ENCODE results near the gene C18orf32. TPM values are rescaled to one million over a fixed set of nuclear protein-coding genes. Genes with fewer than 3 reads are reported as not detected.

C18orf32 gene
- total RNA-seq, 2 donors from 2014 or later = 43.0 to 63.6 TPM

GRCh38 chr18:49491534-49491856 is 4.5 kb upstream of the C18orf32 start:
- H3K27me3 ChIP-seq = no peaks in the 10 kb centered on the region
- H3K4me3 ChIP-seq = peak overlapping the region; percentile 92
- peaks cover 5% of the 10 kb centered on the region for H3K4me1 ChIP-seq
- peak overlapping the region; percentile 90 for H3K27ac ChIP-seq
- no peak for DNase-seq
- intact Hi-C loops (cut with DNase I) = no loop called here
- no peaks in the 10 kb centered on the region for H3K9me3 ChIP-seq
- H3K9ac ChIP-seq (ENCODE audit: low read depth in 2 of 2, low read length in 2 of 2) = peak overlapping the region; percentile 97 to 98
- TF ChIP-seq, protein P1, sequence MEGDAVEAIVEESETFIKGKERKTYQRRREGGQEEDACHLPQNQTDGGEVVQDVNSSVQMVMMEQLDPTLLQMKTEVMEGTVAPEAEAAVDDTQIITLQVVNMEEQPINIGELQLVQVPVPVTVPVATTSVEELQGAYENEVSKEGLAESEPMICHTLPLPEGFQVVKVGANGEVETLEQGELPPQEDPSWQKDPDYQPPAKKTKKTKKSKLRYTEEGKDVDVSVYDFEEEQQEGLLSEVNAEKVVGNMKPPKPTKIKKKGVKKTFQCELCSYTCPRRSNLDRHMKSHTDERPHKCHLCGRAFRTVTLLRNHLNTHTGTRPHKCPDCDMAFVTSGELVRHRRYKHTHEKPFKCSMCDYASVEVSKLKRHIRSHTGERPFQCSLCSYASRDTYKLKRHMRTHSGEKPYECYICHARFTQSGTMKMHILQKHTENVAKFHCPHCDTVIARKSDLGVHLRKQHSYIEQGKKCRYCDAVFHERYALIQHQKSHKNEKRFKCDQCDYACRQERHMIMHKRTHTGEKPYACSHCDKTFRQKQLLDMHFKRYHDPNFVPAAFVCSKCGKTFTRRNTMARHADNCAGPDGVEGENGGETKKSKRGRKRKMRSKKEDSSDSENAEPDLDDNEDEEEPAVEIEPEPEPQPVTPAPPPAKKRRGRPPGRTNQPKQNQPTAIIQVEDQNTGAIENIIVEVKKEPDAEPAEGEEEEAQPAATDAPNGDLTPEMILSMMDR (IDR thresholded peaks at IDR 0.05) = no peak
- no peaks in the 10 kb centered on the region for H3K36me3 ChIP-seq

DNA sequence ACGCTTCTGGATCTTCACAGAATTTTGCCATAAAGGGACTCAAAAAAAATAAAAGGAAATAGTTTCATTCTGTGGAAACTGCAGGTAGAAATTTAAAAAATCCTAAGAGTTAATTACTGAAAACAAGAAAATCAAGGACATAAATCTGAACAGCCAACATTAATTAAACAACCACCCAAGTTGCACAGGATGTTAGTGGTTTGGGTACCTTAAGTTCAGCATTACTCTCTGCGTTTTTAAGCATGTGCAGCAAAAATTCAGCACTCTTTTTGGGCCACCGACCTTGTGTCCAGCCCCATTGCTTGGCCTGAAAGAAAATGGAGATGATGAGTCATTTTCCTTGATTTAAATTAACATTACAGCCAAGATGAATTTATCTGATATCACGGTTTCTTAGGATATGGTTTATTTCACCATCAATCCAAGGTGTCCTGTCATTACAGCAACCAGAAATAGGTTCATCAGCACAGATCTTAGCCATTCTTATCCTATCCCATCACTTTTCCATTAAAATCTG is 3.3 kb upstream of the C18orf32 start:
- intact Hi-C loops (cut with DNase I) = no loop called here
- no peak overlapping the region for H3K27ac ChIP-seq

DNA sequence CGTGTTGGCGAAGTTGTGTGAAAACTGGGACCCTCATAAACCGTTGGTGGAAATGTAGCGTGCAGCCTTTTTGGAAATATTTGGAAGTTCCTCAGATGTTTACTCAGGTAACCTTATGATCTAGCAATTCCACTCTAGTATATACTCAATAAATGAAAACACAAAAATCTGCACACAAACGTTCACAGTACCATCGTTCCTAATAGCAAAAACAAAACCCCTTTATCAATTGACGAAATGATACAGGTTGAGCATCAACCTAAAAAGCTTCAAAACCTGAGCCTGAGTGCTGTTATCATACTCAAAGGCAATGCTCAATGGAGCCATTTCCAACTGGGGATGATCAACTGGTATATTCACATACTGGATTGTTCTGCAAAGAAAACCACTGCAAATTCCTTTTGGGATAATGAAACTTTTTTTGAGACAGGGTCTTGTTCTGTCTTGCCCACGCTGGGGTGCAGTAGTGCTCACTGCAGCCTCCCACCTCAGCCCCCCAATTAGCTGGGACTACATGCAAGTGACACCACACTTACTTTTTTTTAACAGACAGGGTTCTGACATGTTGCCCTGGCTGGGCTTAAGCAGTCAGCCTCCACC is 777 bp upstream of the C18orf32 start:
- DNase-seq = no peak
- H3K9ac ChIP-seq (ENCODE audit: low read depth in 2 of 2, low read length in 2 of 2) = peak overlapping the region in 1 of 2 donors; percentile 93
- peak overlapping the region; percentile 99 for H3K27ac ChIP-seq
- no peaks in the 10 kb centered on the region for H3K9me3 ChIP-seq
- intact Hi-C loops (cut with DNase I) = no loop called here
- TF ChIP-seq, protein P1 (IDR thresholded peaks at IDR 0.05) = no peak
- H3K27me3 ChIP-seq = no peaks in the 10 kb centered on the region
- H3K4me1 ChIP-seq = peaks cover 12% of the 10 kb centered on the region
- H3K36me3 ChIP-seq = no peaks in the 10 kb centered on the region
- H3K4me3 ChIP-seq = peak overlapping the region; percentile 72

More for the DNA sequence above, 3.3 kb upstream of the C18orf32 start:
- no peak for DNase-seq
- H3K4me3 ChIP-seq = no peak overlapping the region
- no peaks in the 10 kb centered on the region for H3K9me3 ChIP-seq
- no peak overlapping the region for H3K9ac ChIP-seq (ENCODE audit: low read depth in 2 of 2, low read length in 2 of 2)
- TF ChIP-seq, protein P1 (IDR thresholded peaks at IDR 0.05) = no peak
- H3K4me1 ChIP-seq = peaks cover 12% of the 10 kb centered on the region
- no peaks in the 10 kb centered on the region for H3K27me3 ChIP-seq
- H3K36me3 ChIP-seq = no peaks in the 10 kb centered on the region

DNA sequence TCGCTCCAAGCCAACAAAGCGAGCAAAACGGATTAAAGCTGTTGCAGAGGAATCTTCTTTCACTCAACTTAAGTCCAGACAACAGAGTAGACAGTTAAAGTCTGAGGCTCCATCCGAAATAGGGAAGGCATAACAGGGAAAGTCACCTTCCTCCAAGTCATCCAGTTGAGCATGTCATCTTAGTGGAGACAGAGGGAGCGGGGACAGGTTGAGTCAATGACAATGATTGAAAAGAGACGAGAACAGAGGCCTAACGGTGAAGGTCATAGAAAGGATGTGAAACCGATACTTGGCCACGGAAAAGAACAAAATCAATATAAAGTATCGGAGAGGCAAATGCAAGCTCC is 455 bp downstream of the C18orf32 start:
- DNase-seq = no peak
- H3K27ac ChIP-seq = peak overlapping the region; percentile 99
- H3K36me3 ChIP-seq = no peaks in the 10 kb centered on the region
- TF ChIP-seq, protein P1 (IDR thresholded peaks at IDR 0.05) = no peak
- H3K9me3 ChIP-seq = no peaks in the 10 kb centered on the region
- no peaks in the 10 kb centered on the region for H3K27me3 ChIP-seq
- intact Hi-C loops (cut with DNase I) = no loop called here
- H3K9ac ChIP-seq (ENCODE audit: low read depth in 2 of 2, low read length in 2 of 2) = peak overlapping the region; percentile 88 to 93
- H3K4me3 ChIP-seq = peak overlapping the region; percentile 72
- peaks cover 12% of the 10 kb centered on the region for H3K4me1 ChIP-seq

GRCh38 chr18:49486134-49486533 is 900 bp downstream of the C18orf32 start:
- no peak for DNase-seq
- H3K9ac ChIP-seq (ENCODE audit: low read depth in 2 of 2, low read length in 2 of 2) = peak overlapping the region; percentile 88 to 93
- H3K27ac ChIP-seq = peak overlapping the region; percentile 99
- H3K36me3 ChIP-seq = no peaks in the 10 kb centered on the region
- H3K4me1 ChIP-seq = peaks cover 9% of the 10 kb centered on the region
- H3K27me3 ChIP-seq = no peaks in the 10 kb centered on the region
- intact Hi-C loops (cut with DNase I) = no loop called here
- TF ChIP-seq, protein P1 (IDR thresholded peaks at IDR 0.05) = no peak
- H3K9me3 ChIP-seq = no peaks in the 10 kb centered on the region
- H3K4me3 ChIP-seq = peak overlapping the region; percentile 72

Measured in colonic mucosa (tissue), 4 donors.